Erythroblast (primary cell): ENCODE results near the gene ZNF440.

Source experiments
- GATA1 ChIP-seq: IDR thresholded peaks from 2 replicates; pipeline ENCODE4 v1.6.1; 2011; ENCODE audit warnings: low read depth, mild to moderate bottlenecking, control low read depth, low read length, moderate library complexity
- POLR2A ChIP-seq: IDR thresholded peaks from 2 replicates; pipeline ENCODE4 v1.6.1; 2011; ENCODE audit warnings: mild to moderate bottlenecking, low read length

DNA sequence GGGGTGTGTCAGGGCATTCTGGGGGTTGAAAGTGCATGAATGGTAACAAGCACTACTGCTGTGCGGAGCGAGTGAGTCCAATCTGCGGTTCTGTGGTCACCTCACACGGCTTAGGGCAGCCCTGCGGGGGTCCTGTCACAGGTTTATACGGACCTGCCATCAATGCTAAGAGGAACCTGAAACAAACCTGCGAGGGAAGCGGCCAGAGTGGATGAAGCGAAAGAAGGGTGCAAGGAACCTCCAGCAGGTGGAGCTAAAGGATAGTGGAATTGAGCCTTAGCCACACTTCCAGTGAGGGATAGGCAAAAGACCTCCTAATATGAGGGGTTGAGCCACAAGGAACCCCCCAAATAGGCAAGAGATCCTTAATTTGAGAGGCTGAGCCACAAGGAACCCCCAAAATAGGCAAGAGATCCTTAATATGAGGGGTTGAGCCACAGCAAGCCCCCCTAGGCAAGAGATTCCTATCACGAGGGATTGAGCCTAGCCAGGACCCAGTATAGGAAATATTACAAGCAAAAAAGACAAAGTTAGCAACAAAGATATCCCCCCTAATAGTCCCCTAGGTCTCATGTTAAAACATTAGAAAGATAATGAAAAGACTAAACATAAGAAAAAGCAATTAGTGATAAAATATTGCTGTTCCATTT is 67.2 kb downstream of the ZNF440 start:
- no peak for TF ChIP-seq POLR2A
- TF ChIP-seq GATA1, result no peak
